ENCODE measurements around the gene SRR.

GRCh38 chr17:2331303-2331702 is 27.6 kb downstream of the SRR start:
- TF ChIP-seq CTCF (IDR thresholded peaks at IDR 0.05) (no peak), POLR2A (IDR thresholded peaks at IDR 0.05) (no peak), EP300 (IDR thresholded peaks at IDR 0.05) (no peak)

Measured in ovary (tissue), 3 donors.